CD14-positive monocyte (primary cell): Measurements from ENCODE around the gene CCS. TPM values are rescaled to one million over a fixed set of nuclear protein-coding genes. Genes with fewer than 3 reads are reported as not detected.

Experiments
- DNase-seq, 3 donors: peaks; one replicate each; pipeline ENCODE4 v3.0.0-alpha.2; 2011 to 2022
- H2AFZ ChIP-seq: 2 replicates; pipeline ENCODE4 v1.6.0; 2012; ENCODE audit warnings: mild to moderate bottlenecking, low read depth, low read length, inconsistent platforms; ENCODE audit not compliant: insufficient read depth, poor library complexity, severe bottlenecking
- H3K27ac ChIP-seq, 2 donors: 1 replicate in 1 of 2; 2 replicates in 1 of 2; pipeline ENCODE4 v1.5.1; 2012 to 2013; ENCODE audit warnings: low read length in 2 of 2, control low read depth in 1 of 2, inconsistent platforms in 1 of 2, low read depth in 1 of 2, mild to moderate bottlenecking in 1 of 2
- H3K27me3 ChIP-seq, 2 donors: one replicate each; pipeline versions ENCODE4 v1.6.0 to v1.6.1; 2011 to 2013; ENCODE audit warnings: low read length in 2 of 2; ENCODE audit not compliant: control insufficient read depth in 2 of 2, insufficient read depth in 2 of 2
- H3K36me3 ChIP-seq, 2 donors: replicated peaks in 1 of 2; 1 replicate in 1 of 2; 2 replicates in 1 of 2; pipeline versions ENCODE4 v1.5.1 to v1.6.1; 2012 to 2013; ENCODE audit warnings: low read length in 2 of 2, control low read depth in 1 of 2, inconsistent platforms in 1 of 2, mild to moderate bottlenecking in 1 of 2; ENCODE audit not compliant: insufficient read depth in 2 of 2, control insufficient read depth in 1 of 2
- H3K4me1 ChIP-seq, 2 donors: 1 replicate in 1 of 2; 2 replicates in 1 of 2; pipeline versions ENCODE4 v1.5.1 to v1.6.1; 2012 to 2013; ENCODE audit warnings: low read length in 2 of 2, control low read depth in 1 of 2, inconsistent platforms in 1 of 2, mild to moderate bottlenecking in 1 of 2, moderate library complexity in 1 of 2; ENCODE audit not compliant: insufficient read depth in 2 of 2, control insufficient read depth in 1 of 2
- H3K4me2 ChIP-seq: replicated peaks from 2 replicates; pipeline ENCODE3; 2012; ENCODE audit warnings: low read length, moderate library complexity, mild to moderate bottlenecking; ENCODE audit not compliant: poor library complexity, severe bottlenecking; ENCODE audit errors: extremely low read depth
- H3K4me3 ChIP-seq, 3 experiments: fragments of 200-600 bp in 1 of 3; sonication (generic) in 1 of 3; replicated peaks in 1 of 3; 1 replicate in 2 of 3; 2 replicates in 1 of 3; pipeline ENCODE4 v1.5.1; 2011 to 2013; ENCODE audit warnings: low read length in 3 of 3, mild to moderate bottlenecking in 3 of 3, control low read depth in 2 of 3, low read depth in 2 of 3, inconsistent platforms in 1 of 3, moderate library complexity in 1 of 3
- H3K79me2 ChIP-seq: 2 replicates; pipeline ENCODE4 v1.6.0; 2012; ENCODE audit warnings: mild to moderate bottlenecking, control low read depth, inconsistent platforms, low read length, moderate library complexity; ENCODE audit not compliant: insufficient read depth
- H3K9ac ChIP-seq: 2 replicates; pipeline ENCODE4 v1.6.0; 2017; ENCODE audit warnings: low read length, mild to moderate bottlenecking; ENCODE audit not compliant: insufficient read depth, poor library complexity, severe bottlenecking
- H3K9me3 ChIP-seq, 2 donors: replicated peaks in 1 of 2; 1 replicate in 1 of 2; 2 replicates in 1 of 2; pipeline versions ENCODE4 v1.5.1 to v1.6.1; 2012 to 2013; ENCODE audit warnings: low read length in 2 of 2, control low read depth in 1 of 2; ENCODE audit not compliant: control insufficient read depth in 1 of 2, insufficient read depth in 1 of 2
- H4K20me1 ChIP-seq: 2 replicates; pipeline ENCODE4 v1.6.0; 2012; ENCODE audit warnings: mild to moderate bottlenecking, low read length, control low read depth, moderate library complexity; ENCODE audit not compliant: insufficient read depth
- H3K27ac Mint-ChIP-seq, 7 donors: one replicate each; pipeline ENCODE4 v1.8.0; 2020; ENCODE audit warnings: mild to moderate bottlenecking in 7 of 7, mixed read lengths in 7 of 7, moderate library complexity in 6 of 7, inconsistent platforms in 2 of 7
- H3K27me3 Mint-ChIP-seq, 3 donors: one replicate each; pipeline ENCODE4 v1.8.0; 2021 to 2022; ENCODE audit warnings: low read depth in 3 of 3, mild to moderate bottlenecking in 3 of 3, mixed read lengths in 3 of 3, moderate library complexity in 3 of 3, inconsistent platforms in 1 of 3
- H3K36me3 Mint-ChIP-seq, 2 donors: one replicate each; pipeline ENCODE4 v1.8.0; 2020; ENCODE audit warnings: mixed read lengths in 2 of 2, inconsistent platforms in 1 of 2, mild to moderate bottlenecking in 1 of 2
- H3K4me1 Mint-ChIP-seq: one replicate; pipeline ENCODE4 v1.8.0; 2020; ENCODE audit warnings: mild to moderate bottlenecking, mixed read lengths
- H3K4me3 Mint-ChIP-seq, 2 donors: one replicate each; pipeline ENCODE4 v1.8.0; 2020; ENCODE audit warnings: mild to moderate bottlenecking in 2 of 2, mixed read lengths in 2 of 2, moderate library complexity in 1 of 2
- H3K9me3 Mint-ChIP-seq, 7 donors: one replicate each; pipeline ENCODE4 v1.8.0; 2020 to 2022; ENCODE audit warnings: mixed read lengths in 7 of 7, mild to moderate bottlenecking in 6 of 7, moderate library complexity in 6 of 7, inconsistent platforms in 2 of 7
- WGBS: methylation state at CpG from one replicate; pipeline ENCODE4 v1.1.5; 2013; ENCODE audit warnings: missing lambda C conversion rate; ENCODE audit not compliant: insufficient coverage; 5-methylcytosine and 5-hydroxymethylcytosine counted together
- intact Hi-C, 2 donors: fragments of 100-400 bp; cut with micrococcal nuclease; formaldehyde crosslinking; loops; one replicate each; pipeline versions ENCODE4 v1.15.0 to v1.15.1; 2023
- polyA plus RNA-seq, 3 donors: library from polyadenylated mRNA; depleted of rRNA in 1 of 3; unstranded in 2 of 3; stranded (reverse) in 1 of 3; fragments of 300-500 nt in 2 of 3; fragments of >200 nt in 1 of 3; fragmentation: Illumina TruSeq in 2 of 3; gene quantifications; 1 replicate in 2 of 3; 2 replicates in 1 of 3; pipeline ENCODE4 v1.2.3, GENCODE V29; 2012 to 2021
- TF ChIP-seq, protein P1 (sequence below): fragments of 200-600 bp; IDR thresholded peaks from one replicate; pipeline ENCODE4 v1.8.0; 2022; ENCODE audit warnings: antibody characterized with exemption, mild to moderate bottlenecking

Gene CCS
- polyA plus RNA-seq, 3 donors = 26.9 to 67.9 (median 37.0) TPM

- no peak for DNase-seq
- peaks cover 0 to 1% (median 0%) of the 10 kb centered on the region in 3 donors for H3K27me3 Mint-ChIP-seq
- Histone ChIP-seq H3K4me1 (peaks cover 23 to 43% of the 10 kb centered on the region in 2 donors), H2AFZ (no peak overlapping the region), H3K36me3 (peaks cover 7 to 12% of the 10 kb centered on the region in 2 donors), H3K4me3 (no peak overlapping the region), H3K4me2 (peak overlapping the region; percentile 0), H3K79me2 (peaks cover 13% of the 10 kb centered on the region), H3K9me3 (no peaks in the 10 kb centered on the region), H4K20me1 (no peaks in the 10 kb centered on the region), H3K9ac (no peak overlapping the region), H3K27ac (peak overlapping the region in 1 of 2 donors; percentile 56), H3K27me3 (no peaks in the 10 kb centered on the region)
- H3K36me3 Mint-ChIP-seq = peaks cover 12 to 27% of the 10 kb centered on the region in 2 donors
- intact Hi-C loops = no loop called here
- TF ChIP-seq, protein P1, sequence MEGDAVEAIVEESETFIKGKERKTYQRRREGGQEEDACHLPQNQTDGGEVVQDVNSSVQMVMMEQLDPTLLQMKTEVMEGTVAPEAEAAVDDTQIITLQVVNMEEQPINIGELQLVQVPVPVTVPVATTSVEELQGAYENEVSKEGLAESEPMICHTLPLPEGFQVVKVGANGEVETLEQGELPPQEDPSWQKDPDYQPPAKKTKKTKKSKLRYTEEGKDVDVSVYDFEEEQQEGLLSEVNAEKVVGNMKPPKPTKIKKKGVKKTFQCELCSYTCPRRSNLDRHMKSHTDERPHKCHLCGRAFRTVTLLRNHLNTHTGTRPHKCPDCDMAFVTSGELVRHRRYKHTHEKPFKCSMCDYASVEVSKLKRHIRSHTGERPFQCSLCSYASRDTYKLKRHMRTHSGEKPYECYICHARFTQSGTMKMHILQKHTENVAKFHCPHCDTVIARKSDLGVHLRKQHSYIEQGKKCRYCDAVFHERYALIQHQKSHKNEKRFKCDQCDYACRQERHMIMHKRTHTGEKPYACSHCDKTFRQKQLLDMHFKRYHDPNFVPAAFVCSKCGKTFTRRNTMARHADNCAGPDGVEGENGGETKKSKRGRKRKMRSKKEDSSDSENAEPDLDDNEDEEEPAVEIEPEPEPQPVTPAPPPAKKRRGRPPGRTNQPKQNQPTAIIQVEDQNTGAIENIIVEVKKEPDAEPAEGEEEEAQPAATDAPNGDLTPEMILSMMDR = no peak
- H3K9me3 Mint-ChIP-seq = no peaks in the 10 kb centered on the region
- peak overlapping the region in 6 of 7 donors; percentile 9 to 89 (median 52) for H3K27ac Mint-ChIP-seq
- H3K4me3 Mint-ChIP-seq = peak overlapping the region in 1 of 2 donors; percentile 40
- WGBS = no CpG with 5 or more reads among the region's 5 CpGs
- peaks cover 34% of the 10 kb centered on the region for H3K4me1 Mint-ChIP-seq
These were observed 2.4 kb downstream of the CCS start for GRCh38 chr11:66595245-66595904.

DNA sequence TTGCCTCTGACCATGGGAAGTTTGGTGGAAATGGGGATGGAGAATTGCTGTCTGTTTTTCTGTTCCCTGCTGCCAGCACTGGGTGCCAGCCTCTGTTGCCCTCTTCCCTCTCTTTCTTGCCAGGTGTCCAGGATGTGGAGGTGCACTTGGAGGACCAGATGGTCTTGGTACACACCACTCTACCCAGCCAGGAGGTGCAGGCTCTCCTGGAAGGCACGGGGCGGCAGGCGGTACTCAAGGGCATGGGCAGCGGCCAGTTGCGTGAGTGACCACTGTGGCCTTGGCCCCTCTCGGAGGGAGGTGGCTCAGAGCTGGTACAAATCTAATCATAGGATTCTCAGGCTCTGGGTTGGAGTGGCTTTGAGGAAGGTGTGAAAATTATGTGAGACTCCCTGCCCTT lies 6.0 kb downstream of the CCS start:
- no peak for DNase-seq
- Histone ChIP-seq H4K20me1 (no peaks in the 10 kb centered on the region), H3K4me2 (no peak overlapping the region), H3K27ac (no peak overlapping the region), H3K9me3 (no peaks in the 10 kb centered on the region), H3K36me3 (peaks cover 18 to 27% of the 10 kb centered on the region in 2 donors), H2AFZ (no peak overlapping the region), H3K9ac (no peak overlapping the region), H3K4me3 (no peak overlapping the region), H3K79me2 (peaks cover 4% of the 10 kb centered on the region), H3K27me3 (no peaks in the 10 kb centered on the region), H3K4me1 (peaks cover 21 to 38% of the 10 kb centered on the region in 2 donors)
- Mint-ChIP-seq H3K4me1 (peaks cover 34% of the 10 kb centered on the region), H3K36me3 (peaks cover 23 to 45% of the 10 kb centered on the region in 2 donors), H3K27ac (peak overlapping the region in 2 of 7 donors; percentile 13 to 71), H3K27me3 (peaks cover 0 to 1% (median 0%) of the 10 kb centered on the region in 3 donors), H3K4me3 (no peak overlapping the region), H3K9me3 (no peaks in the 10 kb centered on the region)
- intact Hi-C loops = no loop called here
- TF ChIP-seq, protein P1 = no peak
- WGBS = 96% methylated on average over 3 of the region's 6 CpGs
